T-helper 2 cell treated with Interferon-gamma antibody and Interleukin-4, amounts not matched to agents 100 ng/mL and 5 ng/mL, for 36 hours (primary cell): ENCODE measurements around the gene ATR. TPM values are rescaled to one million over a fixed set of nuclear protein-coding genes. Genes with fewer than 3 reads are reported as not detected.
"Not testable (repeated sequence)": the region's sequence is repeated elsewhere in the genome, so short reads cannot be mapped to it uniquely, and the experiment has no call there.

Experiments
- intact Hi-C: fragments of 100-400 bp; cut with micrococcal nuclease; formaldehyde crosslinking; loops from one replicate; pipeline ENCODE4 v1.15.1; 2023
- total RNA-seq: library from RNA; stranded (reverse); gene quantifications from 2 replicates; pipeline ENCODE4 v1.2.3, GENCODE V29; 2022

The ATR gene
- total RNA-seq, 1 donor from 2014 or later, result 31.9 TPM

- intact Hi-C loops, result no loop called here
These were observed 119.4 kb downstream of the ATR start for GRCh38 chr3:142459096-142459495.

GRCh38 chr3:142450881-142451280 lies 127.7 kb downstream of the ATR start:
- intact Hi-C loops, result no loop called here

DNA sequence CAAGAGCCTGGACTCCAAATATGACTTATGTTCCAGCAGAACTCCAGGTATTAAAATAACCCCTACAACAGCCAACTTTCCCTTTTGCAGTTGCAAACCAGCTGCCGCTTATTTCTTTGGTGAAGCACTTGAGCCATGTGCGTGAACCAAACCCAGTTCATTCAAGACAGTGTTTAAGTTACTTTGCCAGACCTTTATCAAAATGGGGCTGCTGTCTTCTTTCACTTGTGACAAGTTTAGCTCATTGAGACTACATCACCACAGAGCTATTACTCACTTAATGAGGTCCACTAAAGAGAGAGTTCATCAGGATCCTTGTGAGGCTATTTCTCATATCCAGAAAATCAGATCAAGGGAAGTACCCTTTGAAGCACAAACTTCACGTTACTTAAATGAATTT lies 128.3 kb downstream of the ATR start:
- intact Hi-C loops, result no loop called here

DNA sequence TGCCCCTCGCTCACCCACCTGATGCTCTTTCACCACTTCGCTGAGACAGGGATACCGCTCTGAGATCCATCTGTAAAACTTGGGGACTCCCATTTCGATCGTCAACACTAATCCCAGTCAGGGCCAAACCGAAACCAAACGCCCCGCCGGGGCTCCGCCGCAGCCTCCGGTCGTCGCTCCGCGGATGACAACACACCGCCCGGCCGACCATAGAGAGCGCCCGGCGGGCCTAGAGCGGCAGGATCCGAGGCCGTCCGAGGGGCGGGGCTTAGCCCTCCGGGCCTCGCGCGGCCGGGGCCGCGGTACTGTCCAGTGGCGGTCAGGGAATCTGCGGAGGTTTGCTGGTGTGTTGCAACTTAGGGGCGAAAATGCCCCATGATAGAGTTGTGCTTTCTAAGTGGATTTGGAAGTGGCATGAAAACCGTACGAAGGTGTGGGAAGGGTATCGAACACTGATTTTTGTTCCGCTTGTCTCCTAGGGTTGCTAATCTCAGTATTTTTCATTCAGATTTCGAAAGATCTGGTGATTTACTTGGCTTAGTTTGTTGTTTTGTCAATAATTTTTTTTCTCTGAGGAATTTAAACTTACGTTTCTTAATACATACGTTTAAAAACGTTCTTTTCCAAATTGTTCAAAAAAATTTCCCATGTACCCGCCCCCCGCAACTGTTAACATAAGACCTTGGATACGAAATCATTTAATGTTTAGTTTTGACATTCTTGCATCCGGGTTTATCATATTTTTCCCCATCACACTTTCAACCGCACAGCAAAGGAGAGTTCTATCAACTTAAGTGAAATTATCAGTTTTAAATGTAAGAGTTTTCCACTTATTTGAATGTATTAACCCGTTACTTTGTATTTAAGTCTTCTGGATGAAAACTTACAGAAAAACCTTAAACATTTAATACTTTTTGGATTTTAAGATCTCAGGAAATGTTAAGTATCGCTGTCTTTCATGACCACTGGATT lies 130.4 kb downstream of the ATR start, which contains the start of gene XRN1:
Gene XRN1, minus strand, starts transcription at position 186 of the 972 bp plus-strand sequence. Its CDS starts 93 bp downstream, at position 93.
- intact Hi-C loops, result loop anchor here (1.0 to 5.0 kb wide), 11 partner anchors 130 to 1524 kb away; partner anchors contain the start of genes ATP1B3, ATR, DIPK2A and GK5

- intact Hi-C loops, result loop anchor here (1.0 to 5.0 kb wide), 9 partner anchors 131 to 1525 kb away; partner anchors contain the start of genes ATP1B3, ATR, DIPK2A and GK5
These were observed 131.2 kb downstream of the ATR start for GRCh38 chr3:142447301-142447851.

GRCh38 chr3:142445816-142446254 lies 132.7 kb downstream of the ATR start:
- intact Hi-C loops, result loop anchor here (1.0 to 5.0 kb wide), 9 partner anchors 62 to 1526 kb away; partner anchors contain the start of genes ATP1B3, DIPK2A, GK5 and PLS1

- intact Hi-C loops, result no loop called here
These were observed 134.2 kb downstream of the ATR start for GRCh38 chr3:142444343-142444742.

- intact Hi-C loops, result not testable (repeated sequence)
These were observed 135.5 kb downstream of the ATR start for GRCh38 chr3:142443060-142443459.

GRCh38 chr3:142439499-142440220 lies 138.9 kb downstream of the ATR start:
- intact Hi-C loops, result not testable (repeated sequence)

DNA sequence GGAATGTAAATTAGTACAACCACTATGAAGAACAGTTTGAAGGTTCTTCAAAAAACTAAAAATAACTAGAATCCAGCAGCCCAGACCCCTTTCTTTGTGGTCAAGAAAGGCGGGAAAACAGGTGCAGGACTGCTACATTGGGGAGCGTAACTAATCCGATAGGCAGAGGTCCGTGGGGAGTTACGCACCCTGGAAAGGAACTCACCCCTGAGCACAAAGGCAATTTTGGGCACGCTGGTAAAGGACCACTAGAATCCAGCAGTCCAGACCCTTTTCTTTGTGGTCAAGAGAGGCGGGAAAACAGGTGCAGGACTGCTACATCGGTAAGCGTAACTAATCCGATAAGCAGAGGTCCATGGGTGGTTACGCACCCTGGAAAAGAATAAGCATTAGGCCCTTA lies 140.4 kb downstream of the ATR start:
- intact Hi-C loops, result not testable (repeated sequence)

DNA sequence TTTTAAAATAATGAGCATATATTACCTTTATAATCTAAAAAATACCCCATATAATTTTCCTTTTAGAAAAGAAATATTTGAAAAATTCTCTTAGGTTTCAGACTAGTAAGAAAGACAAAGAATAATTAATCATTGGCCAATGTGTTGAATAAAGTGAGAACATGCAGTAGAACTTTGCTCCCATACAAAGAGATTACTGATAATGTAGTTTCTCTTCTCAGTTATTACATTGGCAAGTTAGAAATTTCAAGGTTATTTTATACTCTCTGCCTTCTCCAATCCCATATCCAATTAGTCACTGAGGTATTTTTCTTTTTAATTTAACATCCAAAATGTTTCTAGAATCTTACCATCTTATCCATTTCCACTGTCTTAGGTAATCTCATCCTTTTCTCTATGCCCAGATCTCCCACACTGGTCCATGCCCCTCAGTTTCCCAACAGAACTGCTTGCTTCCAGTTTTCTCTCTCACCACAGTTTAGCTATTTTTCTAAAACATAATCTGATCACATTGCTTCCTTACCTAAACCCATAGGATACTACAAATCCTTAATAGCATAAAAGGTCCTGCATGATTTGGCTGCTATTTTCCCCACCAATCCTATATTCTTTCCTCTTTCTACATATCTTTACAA lies 141.5 kb downstream of the ATR start:
- intact Hi-C loops, result no loop called here

DNA sequence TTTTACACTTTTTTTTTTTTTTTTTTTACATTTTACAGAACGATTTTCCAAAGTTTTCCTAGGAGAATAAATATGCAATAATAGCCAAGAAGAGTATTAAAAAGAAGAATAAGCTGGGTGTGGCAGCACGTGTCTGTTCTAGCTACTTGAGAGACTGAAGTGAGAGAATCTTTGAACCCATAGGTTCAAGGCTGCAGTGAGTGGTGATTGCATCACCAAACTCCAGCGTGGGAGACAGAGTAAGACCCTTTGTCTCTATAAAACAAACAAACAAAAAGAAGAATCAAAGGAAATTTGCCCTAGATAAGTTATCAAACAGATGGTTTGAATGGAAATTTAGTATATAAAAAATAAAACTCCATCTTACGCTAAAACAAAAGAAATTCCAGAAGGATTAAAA lies 144.0 kb downstream of the ATR start:
- intact Hi-C loops, result no loop called here

DNA sequence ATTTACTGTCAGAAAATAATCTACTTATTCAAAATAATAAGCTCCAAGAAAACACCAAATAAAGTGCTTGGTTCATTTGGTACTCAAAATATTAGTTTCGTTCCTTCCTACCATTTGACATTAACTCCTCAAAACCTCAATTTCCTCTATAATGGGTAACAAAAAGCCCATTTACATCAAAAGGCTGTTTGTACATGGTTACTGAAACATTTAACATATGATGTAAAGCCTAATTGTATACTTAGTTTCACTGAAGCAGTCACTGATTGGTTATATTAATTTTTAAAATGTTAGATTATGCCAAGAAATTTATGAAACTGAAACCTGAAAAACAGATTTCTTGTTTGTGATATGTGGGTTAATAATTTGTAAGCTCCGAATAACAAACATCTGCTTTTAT lies 145.4 kb downstream of the ATR start:
- intact Hi-C loops, result no loop called here

GRCh38 chr3:142429582-142429981 lies 149.0 kb downstream of the ATR start:
- intact Hi-C loops, result no loop called here

GRCh38 chr3:142424754-142425153 lies 153.8 kb downstream of the ATR start:
- intact Hi-C loops, result no loop called here

DNA sequence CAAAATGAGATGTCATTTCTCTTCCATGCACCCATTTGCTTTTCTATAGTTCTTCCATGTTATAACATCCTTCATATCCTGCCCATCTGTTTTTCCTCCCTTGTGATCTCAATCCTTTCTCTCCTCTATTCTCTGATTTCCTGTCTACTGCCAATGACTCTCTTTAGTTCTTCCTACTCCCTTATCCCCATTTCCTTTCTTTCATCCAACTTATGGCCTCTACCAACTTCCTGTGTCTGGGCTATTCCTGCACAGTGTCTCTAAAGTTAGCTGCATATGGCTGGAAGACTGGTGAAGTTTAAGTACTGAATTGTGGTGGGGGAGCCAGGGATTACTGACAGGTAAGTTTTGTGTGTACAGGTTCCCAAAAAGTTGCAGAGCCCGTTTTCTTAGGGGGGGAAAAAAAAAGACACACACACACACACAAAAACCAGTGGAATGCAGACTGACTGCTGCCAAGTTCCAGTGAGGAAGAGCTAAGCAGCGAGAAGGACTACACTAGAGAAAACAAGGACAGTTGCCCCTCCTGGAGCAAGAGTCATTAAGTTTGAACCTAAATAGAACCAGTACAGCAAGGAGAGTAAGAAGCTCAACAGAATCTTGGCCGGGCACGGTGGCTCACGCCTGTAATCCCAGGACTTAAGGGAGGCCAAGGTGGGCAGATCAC lies 159.5 kb downstream of the ATR start:
- intact Hi-C loops, result no loop called here

GRCh38 chr3:142417302-142417701 lies 161.2 kb downstream of the ATR start:
- intact Hi-C loops, result no loop called here

- intact Hi-C loops, result not testable (repeated sequence)
These were observed 178.0 kb downstream of the ATR start for GRCh38 chr3:142400537-142400936.
